HTERT RPE-1 (cell line): ENCODE results near the gene SMARCD3.

Source experiments
- in situ Hi-C: fragments of 300-500 bp; cut with MboI; formaldehyde crosslinking; loops from 4 replicates; pipeline ENCODE4 v1.14.3; 2020; ENCODE audit warnings: low sequenced_read_pairs

SMARCD3 gene

GRCh38 chr7:151191544-151191943 is 57.0 kb downstream of the SMARCD3 start:
- in situ Hi-C loops, result no loop called here

GRCh38 chr7:151189038-151189437 is 59.5 kb downstream of the SMARCD3 start:
- in situ Hi-C loops, result no loop called here
